HepG2 (cell line): ENCODE results near the gene C2CD2. TPM values are rescaled to one million over a fixed set of nuclear protein-coding genes. Genes with fewer than 3 reads are reported as not detected.

ENCODE experiments used
- ATAC-seq: fragments of 200-7000 bp; cut with Tn5 transposase; 3 replicates; pipeline ENCODE4 v1.9.1; 2020; ENCODE audit warnings: mild to moderate bottlenecking, moderate library complexity
- BruUV-seq: library from RNA; stranded (reverse); fragments of 400-500 nt; replicated peaks from 2 replicates; lab custom pipeline; 2021; lab: Mats Ljungman, UMichigan
- CTCF ChIA-PET: fragments of 300-600 bp; formaldehyde crosslinking; extraction: SDS; loops from one replicate; lab custom pipeline; 2021; ENCODE audit warnings: low total read pairs, inconsistent platforms, low intra/inter-chr PET ratio; lab: Yijun Ruan, JAX
- POLR2A ChIA-PET: fragments of 350-600 bp; sonication (Branson Sonifier 250); formaldehyde crosslinking; loops from one replicate; lab custom pipeline; 2020; ENCODE audit warnings: antibody characterized with exemption, inconsistent platforms; lab: Yijun Ruan, JAX
- DNase-seq: peaks from one replicate; pipeline ENCODE4 v3.0.0-alpha.2; 2015; ENCODE audit warnings: low spot score
- FAIRE-seq: peaks from 3 replicates; lab custom pipeline; 2011; peaks lifted over from hg19 to GRCh38; lab: Jason Lieb, UNC
- H2AFZ ChIP-seq: one replicate; pipeline ENCODE4 v1.6.1; 2011; ENCODE audit warnings: low read length, inconsistent platforms
- H3K27ac ChIP-seq: fragments of 300-600 bp; 3 replicates; pipeline ENCODE4 v1.8.0; 2011; ENCODE audit warnings: mixed run types, mild to moderate bottlenecking, mixed read lengths, low read length, inconsistent platforms; ENCODE audit not compliant: insufficient read depth; ENCODE audit errors: extremely low read length
- H3K27me3 ChIP-seq, 2 experiments: fragments of 200-600 bp in 1 of 2; 2 replicates in 1 of 2; 3 replicates in 1 of 2; pipeline versions ENCODE4 v1.6.0 to v1.8.0; 2011; ENCODE audit warnings: low read length in 2 of 2, mild to moderate bottlenecking in 2 of 2, moderate library complexity in 2 of 2, inconsistent platforms in 1 of 2; ENCODE audit not compliant: insufficient read depth in 2 of 2, control insufficient read depth in 1 of 2
- H3K36me3 ChIP-seq, 2 experiments: fragments of 200-600 bp in 1 of 2; replicated peaks in 1 of 2; 2 replicates in 1 of 2; 3 replicates in 1 of 2; pipeline versions ENCODE4 v1.5.1 to v1.8.0; 2011; ENCODE audit warnings: low read length in 2 of 2, inconsistent platforms in 1 of 2; ENCODE audit not compliant: insufficient read depth in 2 of 2, control insufficient read depth in 1 of 2
- H3K4me1 ChIP-seq: 2 replicates; pipeline ENCODE4 v1.5.1; 2012; ENCODE audit warnings: low read length, inconsistent platforms; ENCODE audit not compliant: insufficient read depth
- H3K4me2 ChIP-seq: 2 replicates; pipeline ENCODE4 v1.6.0; 2011; ENCODE audit warnings: low read depth, low read length, inconsistent platforms
- H3K4me3 ChIP-seq, 3 experiments: fragments of 200-600 bp in 1 of 3; sonication (generic), shearing (Covaris generic) in 1 of 3; replicated peaks in 1 of 3; 2 replicates each; pipeline ENCODE4 v1.5.1; 2011 to 2016; ENCODE audit warnings: low read length in 3 of 3, inconsistent platforms in 2 of 3, low read depth in 2 of 3, mild to moderate bottlenecking in 2 of 3, control low read depth in 1 of 3, mixed read lengths in 1 of 3; ENCODE audit not compliant: insufficient read depth in 1 of 3
- H3K79me2 ChIP-seq: one replicate; pipeline ENCODE4 v1.6.1; 2011; ENCODE audit warnings: low read length, inconsistent platforms; ENCODE audit not compliant: insufficient read depth
- H3K9ac ChIP-seq: 2 replicates; pipeline ENCODE4 v1.6.0; 2011; ENCODE audit warnings: mild to moderate bottlenecking, low read depth, low read length, inconsistent platforms; ENCODE audit not compliant: insufficient read depth
- H3K9me3 ChIP-seq: 2 replicates; pipeline ENCODE4 v1.5.1; 2012; ENCODE audit warnings: mild to moderate bottlenecking, low read length
- H4K20me1 ChIP-seq: 2 replicates; pipeline ENCODE4 v1.6.0; 2011; ENCODE audit warnings: inconsistent platforms, mild to moderate bottlenecking, low read length, moderate library complexity; ENCODE audit not compliant: insufficient read depth
- ARHGAP35 ChIP-seq: sonication (generic); formaldehyde crosslinking; IDR thresholded peaks from 2 replicates; pipeline ENCODE4 v1.9.0; 2022; ENCODE audit warnings: mild to moderate bottlenecking, inconsistent platforms, moderate library complexity, missing genetic modification reagents, borderline replicate concordance
- DPF2 ChIP-seq: sonication (generic); formaldehyde crosslinking; IDR thresholded peaks from 2 replicates; pipeline ENCODE4 v1.4.0; 2020; ENCODE audit warnings: mild to moderate bottlenecking, low read depth, missing genetic modification reagents, borderline replicate concordance
- EED ChIP-seq: sonication (generic); formaldehyde crosslinking; IDR thresholded peaks from 2 replicates; pipeline ENCODE4 v1.5.0; 2020; ENCODE audit warnings: mild to moderate bottlenecking, missing genetic modification reagents
- MTF1 ChIP-seq: sonication (generic); formaldehyde crosslinking; IDR thresholded peaks from 2 replicates; pipeline ENCODE4 v1.5.0; 2020; ENCODE audit warnings: missing genetic modification reagents
- ZNF674 ChIP-seq: sonication (generic); formaldehyde crosslinking; IDR thresholded peaks from 2 replicates; pipeline ENCODE4 v1.5.0; 2020; ENCODE audit warnings: low read depth, mild to moderate bottlenecking, missing genetic modification reagents
- ZNF749 ChIP-seq: sonication (generic); formaldehyde crosslinking; IDR thresholded peaks from 2 replicates; pipeline ENCODE4 v1.8.0; 2022; ENCODE audit warnings: mild to moderate bottlenecking, missing genetic modification reagents, moderate library complexity, borderline replicate concordance
- ZNF839 ChIP-seq: sonication (generic); formaldehyde crosslinking; IDR thresholded peaks from 2 replicates; pipeline ENCODE4 v1.4.0; 2020; ENCODE audit warnings: missing genetic modification reagents, mild to moderate bottlenecking, borderline replicate concordance
- WGBS: methylation state at CpG from one replicate; pipeline ENCODE4 v1.1.6; 2017; ENCODE audit warnings: low lambda C conversion rate; 5-methylcytosine and 5-hydroxymethylcytosine counted together
- in situ Hi-C: cut with HindIII; loops from 2 replicates; pipeline ENCODE4 v1.10.0; 2017; ENCODE audit warnings: low pct_unique_long_range_greater_than_20kb; ENCODE audit not compliant: extremely low pct_ligation_motif_present
- intact Hi-C: fragments of 100-400 bp; cut with micrococcal nuclease; formaldehyde crosslinking; loops from one replicate; pipeline ENCODE4 v1.10.0; 2022; ENCODE audit not compliant: unreplicated experiment
- polyA plus RNA-seq, 8 experiments: library from polyadenylated mRNA; depleted of rRNA in 3 of 8; stranded (reverse) in 7 of 8; unstranded in 1 of 8; fragments of >200 nt; fragmentation: Illumina TruSeq in 4 of 8; extraction: Trizol in 4 of 8; gene quantifications; 2 replicates each; pipeline versions ENCODE4 v1.2.1 to v1.2.3, GENCODE V29; 2011 to 2016; ENCODE audit warnings: low read depth in 4 of 8, missing spikeins in 1 of 8, mixed read lengths in 1 of 8; ENCODE audit not compliant: insufficient read depth in 1 of 8
- total RNA-seq, 5 experiments: library from RNA; depleted of rRNA; stranded (reverse); fragments of >200 nt; fragmentation: Illumina TruSeq; extraction: Trizol; gene quantifications; 2 replicates each; pipeline ENCODE4 v1.2.3, GENCODE V29; 2016; ENCODE audit warnings: low read depth in 1 of 5
- TF ChIP-seq, protein P1 (sequence below): sonication (generic); formaldehyde crosslinking; IDR thresholded peaks from 2 replicates; pipeline ENCODE4 v1.4.0; 2020; ENCODE audit warnings: missing genetic modification reagents
- TF ChIP-seq, protein P2 (sequence below): sonication (generic); formaldehyde crosslinking; IDR thresholded peaks from 2 replicates; pipeline ENCODE4 v1.9.0; 2021; ENCODE audit warnings: mild to moderate bottlenecking, missing genetic modification reagents
- TF ChIP-seq, protein P3 (sequence below): sonication (generic); formaldehyde crosslinking; IDR thresholded peaks from 2 replicates; pipeline ENCODE4 v1.5.0; 2020; ENCODE audit warnings: mild to moderate bottlenecking, missing genetic modification reagents

The C2CD2 gene
- total and polyA plus RNA-seq, 2 of the 13 experiments (the other 11 are each of a cell fraction or from before 2014, with no cell fraction given) = 12.5 to 19.7 TPM

DNA sequence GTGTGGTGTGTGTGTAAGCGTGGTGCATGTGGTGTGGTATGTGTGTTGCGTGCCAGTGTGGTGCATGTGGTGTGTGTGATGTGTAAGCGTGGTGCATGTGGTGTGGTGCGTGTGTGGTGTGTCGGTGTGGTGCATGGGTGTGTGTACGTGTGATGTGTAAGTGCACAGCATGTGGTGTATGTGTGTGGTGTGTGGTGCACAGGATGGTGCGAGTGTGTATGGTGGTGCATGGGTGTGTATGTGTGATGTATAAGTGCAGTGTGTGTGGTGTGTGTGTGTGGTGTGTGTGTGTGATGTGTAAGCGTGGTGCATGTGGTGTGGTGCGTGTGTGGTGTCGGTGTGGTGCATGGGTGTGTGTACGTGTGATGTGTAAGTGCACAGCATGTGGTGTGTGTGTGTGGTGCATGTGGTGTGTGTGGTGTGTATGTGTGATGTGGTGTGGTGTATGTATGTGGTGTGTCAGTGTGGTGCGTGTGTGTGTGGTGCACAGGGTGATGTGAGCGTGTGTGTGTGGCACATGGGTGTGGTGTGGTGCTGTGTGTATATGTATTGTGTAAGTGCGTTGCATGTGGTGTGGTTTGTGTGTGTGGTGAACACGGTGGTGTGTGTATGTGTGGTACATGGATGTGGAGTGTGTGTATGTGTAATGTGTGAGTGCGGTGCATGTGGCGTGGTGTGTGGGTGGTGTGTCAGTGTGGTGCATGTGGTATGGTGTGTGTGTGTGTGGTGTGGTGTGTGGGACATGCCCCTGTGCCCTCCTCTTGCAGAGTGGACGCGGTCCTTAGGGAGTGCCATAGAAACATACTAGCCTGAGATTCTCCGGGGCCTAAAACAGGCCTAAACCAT lies 1.1 kb upstream of the C2CD2 start:
- no peaks in the 10 kb centered on the region for H3K27me3 ChIP-seq
- H3K4me3 ChIP-seq = no peak overlapping the region; a peak in 1 of 6 replicates
- no peaks in the 10 kb centered on the region for H3K36me3 ChIP-seq
- H2AFZ ChIP-seq = no peak overlapping the region
- peaks cover 15% of the 10 kb centered on the region for H3K79me2 ChIP-seq
- 91% methylated on average over 19 of the region's 20 CpGs for WGBS
- BruUV-seq = no TSS peak
- no peak for DNase-seq
- intact Hi-C loops (no loop called here), in situ Hi-C loops (loop anchor here (10.0 kb wide), 1 partner anchor 160 kb away; no protein-coding TSS in a partner anchor)
- no peak for FAIRE-seq
- ChIA-PET CTCF (no interaction called here), POLR2A (no interaction called here)
- H3K27ac ChIP-seq = no peak overlapping the region
- H3K9ac ChIP-seq = no peak overlapping the region; the same call in 1 of the 2 replicates
- peaks cover 78% of the 10 kb centered on the region for H3K4me1 ChIP-seq
- peak overlapping the region; percentile 70 for H3K4me2 ChIP-seq
- no peak for ATAC-seq
- no peaks in the 10 kb centered on the region for H3K9me3 ChIP-seq
- H4K20me1 ChIP-seq = no peaks in the 10 kb centered on the region
- TF ChIP-seq MTF1 (CRISPR knock-in tag) = no peak
- TF ChIP-seq ZNF749 (CRISPR knock-in tag) = no peak
- no peak for TF ChIP-seq ZNF674 (CRISPR knock-in tag)
- TF ChIP-seq, protein P1, sequence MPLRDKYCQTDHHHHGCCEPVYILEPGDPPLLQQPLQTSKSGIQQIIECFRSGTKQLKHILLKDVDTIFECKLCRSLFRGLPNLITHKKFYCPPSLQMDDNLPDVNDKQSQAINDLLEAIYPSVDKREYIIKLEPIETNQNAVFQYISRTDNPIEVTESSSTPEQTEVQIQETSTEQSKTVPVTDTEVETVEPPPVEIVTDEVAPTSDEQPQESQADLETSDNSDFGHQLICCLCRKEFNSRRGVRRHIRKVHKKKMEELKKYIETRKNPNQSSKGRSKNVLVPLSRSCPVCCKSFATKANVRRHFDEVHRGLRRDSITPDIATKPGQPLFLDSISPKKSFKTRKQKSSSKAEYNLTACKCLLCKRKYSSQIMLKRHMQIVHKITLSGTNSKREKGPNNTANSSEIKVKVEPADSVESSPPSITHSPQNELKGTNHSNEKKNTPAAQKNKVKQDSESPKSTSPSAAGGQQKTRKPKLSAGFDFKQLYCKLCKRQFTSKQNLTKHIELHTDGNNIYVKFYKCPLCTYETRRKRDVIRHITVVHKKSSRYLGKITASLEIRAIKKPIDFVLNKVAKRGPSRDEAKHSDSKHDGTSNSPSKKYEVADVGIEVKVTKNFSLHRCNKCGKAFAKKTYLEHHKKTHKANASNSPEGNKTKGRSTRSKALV (CRISPR knock-in tag) = no peak
- TF ChIP-seq DPF2 (CRISPR knock-in tag) = 0 out of 2 replicates have a peak, but pooled peaks have one; percentile 3
- no peak for TF ChIP-seq ZNF839 (CRISPR knock-in tag)
- TF ChIP-seq, protein P2, sequence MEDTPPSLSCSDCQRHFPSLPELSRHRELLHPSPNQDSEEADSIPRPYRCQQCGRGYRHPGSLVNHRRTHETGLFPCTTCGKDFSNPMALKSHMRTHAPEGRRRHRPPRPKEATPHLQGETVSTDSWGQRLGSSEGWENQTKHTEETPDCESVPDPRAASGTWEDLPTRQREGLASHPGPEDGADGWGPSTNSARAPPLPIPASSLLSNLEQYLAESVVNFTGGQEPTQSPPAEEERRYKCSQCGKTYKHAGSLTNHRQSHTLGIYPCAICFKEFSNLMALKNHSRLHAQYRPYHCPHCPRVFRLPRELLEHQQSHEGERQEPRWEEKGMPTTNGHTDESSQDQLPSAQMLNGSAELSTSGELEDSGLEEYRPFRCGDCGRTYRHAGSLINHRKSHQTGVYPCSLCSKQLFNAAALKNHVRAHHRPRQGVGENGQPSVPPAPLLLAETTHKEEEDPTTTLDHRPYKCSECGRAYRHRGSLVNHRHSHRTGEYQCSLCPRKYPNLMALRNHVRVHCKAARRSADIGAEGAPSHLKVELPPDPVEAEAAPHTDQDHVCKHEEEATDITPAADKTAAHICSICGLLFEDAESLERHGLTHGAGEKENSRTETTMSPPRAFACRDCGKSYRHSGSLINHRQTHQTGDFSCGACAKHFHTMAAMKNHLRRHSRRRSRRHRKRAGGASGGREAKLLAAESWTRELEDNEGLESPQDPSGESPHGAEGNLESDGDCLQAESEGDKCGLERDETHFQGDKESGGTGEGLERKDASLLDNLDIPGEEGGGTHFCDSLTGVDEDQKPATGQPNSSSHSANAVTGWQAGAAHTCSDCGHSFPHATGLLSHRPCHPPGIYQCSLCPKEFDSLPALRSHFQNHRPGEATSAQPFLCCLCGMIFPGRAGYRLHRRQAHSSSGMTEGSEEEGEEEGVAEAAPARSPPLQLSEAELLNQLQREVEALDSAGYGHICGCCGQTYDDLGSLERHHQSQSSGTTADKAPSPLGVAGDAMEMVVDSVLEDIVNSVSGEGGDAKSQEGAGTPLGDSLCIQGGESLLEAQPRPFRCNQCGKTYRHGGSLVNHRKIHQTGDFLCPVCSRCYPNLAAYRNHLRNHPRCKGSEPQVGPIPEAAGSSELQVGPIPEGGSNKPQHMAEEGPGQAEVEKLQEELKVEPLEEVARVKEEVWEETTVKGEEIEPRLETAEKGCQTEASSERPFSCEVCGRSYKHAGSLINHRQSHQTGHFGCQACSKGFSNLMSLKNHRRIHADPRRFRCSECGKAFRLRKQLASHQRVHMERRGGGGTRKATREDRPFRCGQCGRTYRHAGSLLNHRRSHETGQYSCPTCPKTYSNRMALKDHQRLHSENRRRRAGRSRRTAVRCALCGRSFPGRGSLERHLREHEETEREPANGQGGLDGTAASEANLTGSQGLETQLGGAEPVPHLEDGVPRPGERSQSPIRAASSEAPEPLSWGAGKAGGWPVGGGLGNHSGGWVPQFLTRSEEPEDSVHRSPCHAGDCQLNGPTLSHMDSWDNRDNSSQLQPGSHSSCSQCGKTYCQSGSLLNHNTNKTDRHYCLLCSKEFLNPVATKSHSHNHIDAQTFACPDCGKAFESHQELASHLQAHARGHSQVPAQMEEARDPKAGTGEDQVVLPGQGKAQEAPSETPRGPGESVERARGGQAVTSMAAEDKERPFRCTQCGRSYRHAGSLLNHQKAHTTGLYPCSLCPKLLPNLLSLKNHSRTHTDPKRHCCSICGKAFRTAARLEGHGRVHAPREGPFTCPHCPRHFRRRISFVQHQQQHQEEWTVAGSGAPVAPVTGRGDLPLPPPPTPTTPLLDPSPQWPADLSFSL (CRISPR knock-in tag) = peak; percentile 94; the same call in 1 of the 2 replicates
- TF ChIP-seq EED (CRISPR knock-in tag) = no peak
- TF ChIP-seq, protein P3, sequence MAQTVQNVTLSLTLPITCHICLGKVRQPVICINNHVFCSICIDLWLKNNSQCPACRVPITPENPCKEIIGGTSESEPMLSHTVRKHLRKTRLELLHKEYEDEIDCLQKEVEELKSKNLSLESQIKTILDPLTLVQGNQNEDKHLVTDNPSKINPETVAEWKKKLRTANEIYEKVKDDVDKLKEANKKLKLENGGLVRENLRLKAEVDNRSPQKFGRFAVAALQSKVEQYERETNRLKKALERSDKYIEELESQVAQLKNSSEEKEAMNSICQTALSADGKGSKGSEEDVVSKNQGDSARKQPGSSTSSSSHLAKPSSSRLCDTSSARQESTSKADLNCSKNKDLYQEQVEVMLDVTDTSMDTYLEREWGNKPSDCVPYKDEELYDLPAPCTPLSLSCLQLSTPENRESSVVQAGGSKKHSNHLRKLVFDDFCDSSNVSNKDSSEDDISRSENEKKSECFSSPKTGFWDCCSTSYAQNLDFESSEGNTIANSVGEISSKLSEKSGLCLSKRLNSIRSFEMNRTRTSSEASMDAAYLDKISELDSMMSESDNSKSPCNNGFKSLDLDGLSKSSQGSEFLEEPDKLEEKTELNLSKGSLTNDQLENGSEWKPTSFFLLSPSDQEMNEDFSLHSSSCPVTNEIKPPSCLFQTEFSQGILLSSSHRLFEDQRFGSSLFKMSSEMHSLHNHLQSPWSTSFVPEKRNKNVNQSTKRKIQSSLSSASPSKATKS (CRISPR knock-in tag) = no peak
- TF ChIP-seq ARHGAP35 = no peak
